Ectodermal cell (in vitro differentiated cells): ENCODE measurements around the gene IL1B.
A peak's percentile ranks its signal among the peaks of the same experiment; 100 is the strongest.

ENCODE experiments used
- H3K27ac ChIP-seq: 2 replicates; pipeline ENCODE4 v1.7.0; 2013; ENCODE audit warnings: mild to moderate bottlenecking, low read depth, low read length; ENCODE audit not compliant: insufficient read depth, poor library complexity, severe bottlenecking
- H3K27me3 ChIP-seq: 2 replicates; pipeline ENCODE4 v1.7.0; 2013; ENCODE audit warnings: mild to moderate bottlenecking, low read length; ENCODE audit not compliant: insufficient read depth, control insufficient read depth, poor library complexity, severe bottlenecking
- H3K36me3 ChIP-seq: one replicate; pipeline ENCODE4 v1.7.0; 2013; ENCODE audit warnings: low read length; ENCODE audit not compliant: control insufficient read depth, insufficient read depth
- H3K4me1 ChIP-seq: one replicate; pipeline ENCODE4 v1.7.0; 2013; ENCODE audit warnings: low read length; ENCODE audit not compliant: control insufficient read depth, insufficient read depth
- H3K4me3 ChIP-seq: 2 replicates; pipeline ENCODE4 v1.7.0; 2013; ENCODE audit warnings: low read depth, low read length, control low read depth; ENCODE audit not compliant: insufficient read depth
- H3K9me3 ChIP-seq: 2 replicates; pipeline ENCODE4 v1.7.0; 2013; ENCODE audit warnings: mild to moderate bottlenecking, low read length, moderate library complexity; ENCODE audit not compliant: control insufficient read depth
- WGBS, 2 experiments: methylation state at CpG; one replicate each; pipeline ENCODE4 v1.1.7; 2013; ENCODE audit warnings: missing lambda C conversion rate in 2 of 2; 5-methylcytosine and 5-hydroxymethylcytosine counted together

IL1B gene

GRCh38 chr2:112819081-112819480 lies 17.5 kb downstream of the IL1B start:
- H3K27ac ChIP-seq, result no peak overlapping the region
- no peaks in the 10 kb centered on the region for H3K27me3 ChIP-seq
- H3K4me3 ChIP-seq, result no peak overlapping the region
- no peaks in the 10 kb centered on the region for H3K4me1 ChIP-seq
- no peaks in the 10 kb centered on the region for H3K9me3 ChIP-seq
- H3K36me3 ChIP-seq, result no peaks in the 10 kb centered on the region
- WGBS, 2 experiments, result 79 to 82% methylated on average over 7 of the region's 7 CpGs

- 74 to 85% methylated on average over 3 of the region's 3 CpGs for WGBS, 2 experiments
- H3K9me3 ChIP-seq, result no peaks in the 10 kb centered on the region
- no peaks in the 10 kb centered on the region for H3K36me3 ChIP-seq
- H3K4me1 ChIP-seq, result no peaks in the 10 kb centered on the region
- no peak overlapping the region for H3K4me3 ChIP-seq
- peak overlapping the region; percentile 8 for H3K27ac ChIP-seq
- no peaks in the 10 kb centered on the region for H3K27me3 ChIP-seq
Observed at GRCh38 chr2:112818094-112818902, 18.3 kb downstream of the IL1B start.

GRCh38 chr2:112817082-112817689 lies 19.4 kb downstream of the IL1B start:
- H3K4me1 ChIP-seq, result no peaks in the 10 kb centered on the region
- no peak overlapping the region for H3K27ac ChIP-seq
- no peaks in the 10 kb centered on the region for H3K36me3 ChIP-seq
- no peaks in the 10 kb centered on the region for H3K27me3 ChIP-seq
- H3K9me3 ChIP-seq, result no peaks in the 10 kb centered on the region
- 76% methylated on average over 3 of the region's 4 CpGs for WGBS, 2 experiments
- H3K4me3 ChIP-seq, result no peak overlapping the region

- Histone ChIP-seq H3K4me3 (no peak overlapping the region), H3K27me3 (no peaks in the 10 kb centered on the region), H3K4me1 (no peaks in the 10 kb centered on the region), H3K36me3 (no peaks in the 10 kb centered on the region), H3K27ac (no peak overlapping the region), H3K9me3 (no peaks in the 10 kb centered on the region)
- 43% methylated on average over 2 of the region's 2 CpGs for WGBS, 2 experiments
Observed at GRCh38 chr2:112814278-112814677, 22.3 kb downstream of the IL1B start.

GRCh38 chr2:112813280-112813966 lies 23.2 kb downstream of the IL1B start:
- H3K4me3 ChIP-seq, result no peak overlapping the region
- H3K4me1 ChIP-seq, result no peaks in the 10 kb centered on the region
- H3K36me3 ChIP-seq, result no peaks in the 10 kb centered on the region
- no peaks in the 10 kb centered on the region for H3K9me3 ChIP-seq
- WGBS, 2 experiments, result 93 to 96% methylated on average over 8 to 10 of the region's 10 CpGs
- H3K27me3 ChIP-seq, result no peaks in the 10 kb centered on the region
- no peak overlapping the region for H3K27ac ChIP-seq

GRCh38 chr2:112812318-112813267 lies 24.0 kb downstream of the IL1B start:
- 71 to 72% methylated on average over 13 to 14 of the region's 14 CpGs for WGBS, 2 experiments

GRCh38 chr2:112811841-112812306 lies 24.7 kb downstream of the IL1B start:
- H3K27ac ChIP-seq, result no peak overlapping the region
- H3K4me1 ChIP-seq, result no peaks in the 10 kb centered on the region
- no peaks in the 10 kb centered on the region for H3K36me3 ChIP-seq
- H3K9me3 ChIP-seq, result no peaks in the 10 kb centered on the region
- no peaks in the 10 kb centered on the region for H3K27me3 ChIP-seq
- H3K4me3 ChIP-seq, result no peak overlapping the region
- 89 to 90% methylated on average over 7 of the region's 7 CpGs for WGBS, 2 experiments

More at GRCh38 chr2:112812318-112813267, 24.0 kb downstream of the IL1B start:
- no peak overlapping the region for H3K27ac ChIP-seq
- no peak overlapping the region for H3K4me3 ChIP-seq
- no peaks in the 10 kb centered on the region for H3K4me1 ChIP-seq
- H3K9me3 ChIP-seq, result no peaks in the 10 kb centered on the region
- H3K36me3 ChIP-seq, result no peaks in the 10 kb centered on the region
- H3K27me3 ChIP-seq, result no peaks in the 10 kb centered on the region

- 90 to 92% methylated on average over 3 of the region's 3 CpGs for WGBS, 2 experiments
- Histone ChIP-seq H3K27me3 (no peaks in the 10 kb centered on the region), H3K27ac (no peak overlapping the region), H3K9me3 (no peaks in the 10 kb centered on the region), H3K36me3 (no peaks in the 10 kb centered on the region), H3K4me3 (no peak overlapping the region), H3K4me1 (no peaks in the 10 kb centered on the region)
Observed at GRCh38 chr2:112811276-112811831, 25.2 kb downstream of the IL1B start.

GRCh38 chr2:112809112-112809511 lies 27.5 kb downstream of the IL1B start:
- Histone ChIP-seq H3K4me3 (no peak overlapping the region), H3K27me3 (no peaks in the 10 kb centered on the region), H3K27ac (no peak overlapping the region), H3K4me1 (no peaks in the 10 kb centered on the region), H3K9me3 (no peaks in the 10 kb centered on the region), H3K36me3 (no peaks in the 10 kb centered on the region)
